MCF 10A (cell line): ENCODE data around the gene KDM4C. TPM values are rescaled to one million over a fixed set of nuclear protein-coding genes. Genes with fewer than 3 reads are reported as not detected.
A peak's percentile ranks its signal among the peaks of the same experiment; 100 is the strongest.

Experiments
- BruUV-seq: library from RNA; stranded (reverse); fragments of 400-500 nt; replicated peaks from 2 replicates; lab custom pipeline; 2021; lab: Mats Ljungman, UMichigan
- CTCF ChIA-PET: fragments of 300-600 bp; sonication (Branson Sonifier 250); formaldehyde crosslinking; extraction: SDS; loops from one replicate; lab custom pipeline; 2021; ENCODE audit warnings: antibody characterized with exemption, inconsistent platforms; lab: Yijun Ruan, JAX
- POLR2A ChIA-PET: fragments of 300-600, 350-650 bp; sonication (Branson Sonifier 250); formaldehyde crosslinking; extraction: SDS; loops from one replicate; lab custom pipeline; 2020; ENCODE audit warnings: antibody characterized with exemption, inconsistent platforms; lab: Yijun Ruan, JAX
- DNase-seq: peaks from one replicate; pipeline ENCODE4 v3.0.0-alpha.2; 2018; ENCODE audit not compliant: unreplicated experiment
- H3K27ac Mint-ChIP-seq: one replicate; pipeline ENCODE4 v1.8.0; 2022; ENCODE audit warnings: mild to moderate bottlenecking, low read depth, mixed read lengths; ENCODE audit not compliant: unreplicated experiment
- H3K27me3 Mint-ChIP-seq: one replicate; pipeline ENCODE4 v1.8.0; 2022; ENCODE audit warnings: mixed read lengths; ENCODE audit not compliant: insufficient read depth, unreplicated experiment
- H3K36me3 Mint-ChIP-seq: one replicate; pipeline ENCODE4 v1.8.0; 2022; ENCODE audit warnings: mild to moderate bottlenecking, moderate library complexity, mixed read lengths; ENCODE audit not compliant: insufficient read depth, unreplicated experiment
- H3K4me1 Mint-ChIP-seq: one replicate; pipeline ENCODE4 v1.8.0; 2022; ENCODE audit warnings: mixed read lengths; ENCODE audit not compliant: insufficient read depth, unreplicated experiment
- H3K4me3 Mint-ChIP-seq: one replicate; pipeline ENCODE4 v1.8.0; 2022; ENCODE audit warnings: mild to moderate bottlenecking, moderate library complexity, mixed read lengths; ENCODE audit not compliant: unreplicated experiment
- H3K9me3 Mint-ChIP-seq: one replicate; pipeline ENCODE4 v1.8.0; 2022; ENCODE audit warnings: mixed read lengths; ENCODE audit not compliant: unreplicated experiment
- intact Hi-C: fragments of 100-400 bp; cut with micrococcal nuclease; formaldehyde crosslinking; loops from 2 replicates; pipeline ENCODE4 v1.14.1; 2022
- total RNA-seq: library from RNA; stranded (reverse); gene quantifications from 2 replicates; pipeline ENCODE4 v1.2.3, GENCODE V29; 2022
- TF ChIP-seq, protein P1 (sequence below): fragments of 200-600 bp; IDR thresholded peaks from one replicate; pipeline ENCODE4 v1.8.0; 2022; ENCODE audit warnings: antibody characterized with exemption, mild to moderate bottlenecking; ENCODE audit not compliant: unreplicated experiment

Gene KDM4C
- total RNA-seq, 1 experiment from 2014 or later = 29.5 TPM

DNA sequence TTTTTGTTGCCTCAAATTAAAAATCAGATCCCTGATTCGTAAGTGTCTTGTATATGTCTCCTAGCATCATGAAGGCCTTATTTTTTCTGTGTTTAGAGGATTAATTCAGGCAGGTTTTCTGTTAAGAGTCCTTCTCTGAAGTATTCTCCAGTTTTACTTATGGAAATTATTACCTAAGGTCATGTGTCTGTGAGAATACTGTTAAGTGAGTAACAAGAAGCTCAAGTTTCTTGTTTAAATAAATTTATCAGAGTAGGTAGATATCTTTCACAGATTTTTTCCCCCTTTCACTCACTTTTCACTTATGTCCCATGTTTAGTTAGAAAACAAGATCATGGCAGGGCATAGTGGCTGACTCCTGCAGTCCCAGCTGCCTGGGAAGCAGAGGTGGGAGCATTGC lies 233.6 kb downstream of the KDM4C start:
- ChIA-PET POLR2A (no interaction called here), CTCF (no interaction called here)
- no peak for DNase-seq
- H3K36me3 Mint-ChIP-seq = peaks cover 24% of the 10 kb centered on the region
- TF ChIP-seq, protein P1, sequence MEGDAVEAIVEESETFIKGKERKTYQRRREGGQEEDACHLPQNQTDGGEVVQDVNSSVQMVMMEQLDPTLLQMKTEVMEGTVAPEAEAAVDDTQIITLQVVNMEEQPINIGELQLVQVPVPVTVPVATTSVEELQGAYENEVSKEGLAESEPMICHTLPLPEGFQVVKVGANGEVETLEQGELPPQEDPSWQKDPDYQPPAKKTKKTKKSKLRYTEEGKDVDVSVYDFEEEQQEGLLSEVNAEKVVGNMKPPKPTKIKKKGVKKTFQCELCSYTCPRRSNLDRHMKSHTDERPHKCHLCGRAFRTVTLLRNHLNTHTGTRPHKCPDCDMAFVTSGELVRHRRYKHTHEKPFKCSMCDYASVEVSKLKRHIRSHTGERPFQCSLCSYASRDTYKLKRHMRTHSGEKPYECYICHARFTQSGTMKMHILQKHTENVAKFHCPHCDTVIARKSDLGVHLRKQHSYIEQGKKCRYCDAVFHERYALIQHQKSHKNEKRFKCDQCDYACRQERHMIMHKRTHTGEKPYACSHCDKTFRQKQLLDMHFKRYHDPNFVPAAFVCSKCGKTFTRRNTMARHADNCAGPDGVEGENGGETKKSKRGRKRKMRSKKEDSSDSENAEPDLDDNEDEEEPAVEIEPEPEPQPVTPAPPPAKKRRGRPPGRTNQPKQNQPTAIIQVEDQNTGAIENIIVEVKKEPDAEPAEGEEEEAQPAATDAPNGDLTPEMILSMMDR = no peak
- H3K4me1 Mint-ChIP-seq = no peaks in the 10 kb centered on the region
- H3K9me3 Mint-ChIP-seq = no peaks in the 10 kb centered on the region
- no peak overlapping the region for H3K27ac Mint-ChIP-seq
- no peaks in the 10 kb centered on the region for H3K27me3 Mint-ChIP-seq
- BruUV-seq = no TSS peak
- intact Hi-C loops = no loop called here
- H3K4me3 Mint-ChIP-seq = no peak overlapping the region

DNA sequence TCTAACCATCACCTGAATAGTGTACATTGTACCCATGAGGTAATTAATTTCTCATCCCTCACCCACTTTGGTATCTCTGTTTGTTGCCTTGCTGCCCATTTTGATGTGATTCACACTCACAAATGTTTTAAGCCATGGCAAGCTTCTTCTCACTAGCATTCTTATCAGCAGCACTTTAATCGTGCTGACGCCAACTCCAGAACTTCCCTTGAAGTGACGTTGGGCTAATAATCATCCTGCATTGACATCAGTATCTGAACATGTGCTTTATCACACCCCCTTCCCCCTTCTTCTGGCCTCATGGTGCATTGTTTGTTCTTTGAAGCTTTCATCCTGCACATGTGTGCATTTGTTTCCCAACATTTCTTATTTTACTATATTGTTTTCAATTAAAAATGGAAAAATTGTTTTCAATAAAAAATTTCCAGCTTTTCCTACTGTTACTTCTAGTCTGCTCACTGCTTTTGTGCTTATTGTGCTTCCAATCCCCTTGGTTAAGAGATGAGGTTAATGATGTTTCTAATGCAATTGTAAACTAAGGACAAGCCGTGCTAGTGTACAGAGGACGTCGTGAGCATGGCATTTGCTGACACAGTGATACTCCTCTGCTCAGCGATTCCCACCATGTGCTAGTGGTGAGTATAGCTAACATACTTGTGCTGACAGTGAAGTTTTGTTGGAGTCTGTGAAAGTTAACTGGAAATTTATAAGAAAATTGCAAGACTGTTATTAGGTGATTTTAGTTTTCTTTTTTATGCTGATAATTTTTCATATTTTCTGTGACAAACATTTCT lies 238.5 kb downstream of the KDM4C start:
- H3K4me1 Mint-ChIP-seq = peaks cover 7% of the 10 kb centered on the region
- intact Hi-C loops = no loop called here
- H3K27me3 Mint-ChIP-seq = no peaks in the 10 kb centered on the region
- peaks cover 14% of the 10 kb centered on the region for H3K36me3 Mint-ChIP-seq
- POLR2A ChIA-PET = no interaction called here
- DNase-seq = no peak
- no peak overlapping the region for H3K4me3 Mint-ChIP-seq
- no peak overlapping the region for H3K27ac Mint-ChIP-seq
- H3K9me3 Mint-ChIP-seq = no peaks in the 10 kb centered on the region
- BruUV-seq = no TSS peak
- TF ChIP-seq, protein P1 = no peak
- CTCF ChIA-PET = interaction anchor here (0.6 kb wide), 1 partner anchor 550 kb away, joined by 3 read pairs; no protein-coding TSS in a partner anchor

GRCh38 chr9:6997330-6997729 lies 239.6 kb downstream of the KDM4C start:
- Mint-ChIP-seq H3K4me1 (peaks cover 12% of the 10 kb centered on the region), H3K36me3 (peaks cover 14% of the 10 kb centered on the region), H3K27me3 (no peaks in the 10 kb centered on the region), H3K9me3 (no peaks in the 10 kb centered on the region), H3K4me3 (no peak overlapping the region), H3K27ac (no peak overlapping the region)
- no TSS peak for BruUV-seq
- CTCF ChIA-PET = interaction anchor here (0.7 kb wide), 1 partner anchor 10 kb away, joined by 3 read pairs; no protein-coding TSS in a partner anchor
- intact Hi-C loops = no loop called here
- TF ChIP-seq, protein P1 = no peak
- peak; percentile 31 for DNase-seq
- POLR2A ChIA-PET = no interaction called here

DNA sequence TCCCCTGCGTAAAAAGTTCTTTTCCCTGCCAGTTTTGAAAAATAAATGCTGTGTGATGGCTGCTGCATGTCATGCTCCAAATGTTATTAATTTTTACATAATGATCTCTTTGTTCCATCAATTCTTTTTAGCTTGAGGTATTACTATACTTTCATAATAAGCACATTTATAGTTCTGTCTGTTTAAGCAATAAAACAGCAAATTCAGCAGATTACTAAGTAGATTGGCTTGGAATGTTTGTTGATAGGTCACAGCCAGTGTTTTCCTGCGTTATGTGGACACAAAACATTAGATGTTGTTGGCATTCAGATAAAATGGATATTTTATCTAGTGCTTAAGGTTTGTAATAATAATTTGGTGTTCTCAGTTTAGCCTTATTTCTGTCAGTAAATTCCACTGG lies 242.0 kb downstream of the KDM4C start:
- POLR2A ChIA-PET = no interaction called here
- TF ChIP-seq, protein P1 = no peak
- H3K4me1 Mint-ChIP-seq = peaks cover 12% of the 10 kb centered on the region
- BruUV-seq = no TSS peak
- DNase-seq = no peak
- H3K27me3 Mint-ChIP-seq = no peaks in the 10 kb centered on the region
- intact Hi-C loops = no loop called here
- H3K4me3 Mint-ChIP-seq = no peak overlapping the region
- H3K36me3 Mint-ChIP-seq = peaks cover 12% of the 10 kb centered on the region
- CTCF ChIA-PET = no interaction called here
- H3K27ac Mint-ChIP-seq = no peak overlapping the region
- H3K9me3 Mint-ChIP-seq = no peaks in the 10 kb centered on the region
